ENCODE measurements around the gene CAMTA2. TPM values are rescaled to one million over a fixed set of nuclear protein-coding genes. Genes with fewer than 3 reads are reported as not detected.

The CAMTA2 gene
- total RNA-seq, 4 donors from 2014 or later, result 11.4 to 27.7 (median 21.4) TPM

GRCh38 chr17:4974115-4974670 lies 13.3 kb downstream of the CAMTA2 start:
- no peak for TF ChIP-seq CTCF (IDR thresholded peaks at IDR 0.05)
- no peak for DNase-seq (ENCODE audit: low spot score)
- no peak for ATAC-seq (ENCODE audit: low FRiP score)

- no peak for TF ChIP-seq CTCF (IDR thresholded peaks at IDR 0.05)
- ATAC-seq (ENCODE audit: low FRiP score) (no peak), DNase-seq (ENCODE audit: low spot score) (no peak)
Measured at GRCh38 chr17:4973256-4974114, 14.0 kb downstream of the CAMTA2 start.

GRCh38 chr17:4972752-4973151 lies 14.7 kb downstream of the CAMTA2 start:
- ATAC-seq (ENCODE audit: low FRiP score), result no peak
- TF ChIP-seq CTCF (IDR thresholded peaks at IDR 0.05), result no peak
- no peak for DNase-seq (ENCODE audit: low spot score)

GRCh38 chr17:4972322-4972721 lies 15.2 kb downstream of the CAMTA2 start:
- no peak for DNase-seq (ENCODE audit: low spot score)
- no peak for TF ChIP-seq CTCF (IDR thresholded peaks at IDR 0.05)
- ATAC-seq (ENCODE audit: low FRiP score), result no peak

- TF ChIP-seq CTCF (IDR thresholded peaks at IDR 0.05), result no peak
- no peak for DNase-seq (ENCODE audit: low spot score)
- no peak for ATAC-seq (ENCODE audit: low FRiP score)
Measured at GRCh38 chr17:4971826-4972225, 15.6 kb downstream of the CAMTA2 start.

GRCh38 chr17:4970273-4970672 lies 17.2 kb downstream of the CAMTA2 start:
- DNase-seq (ENCODE audit: low spot score) (no peak), ATAC-seq (ENCODE audit: low FRiP score) (no peak)
- TF ChIP-seq CTCF (IDR thresholded peaks at IDR 0.05), result no peak
